HG03342 (cell line): ENCODE data around the gene PTPN6.

Experiments
- ATAC-seq: cut with Tn5 transposase; IDR thresholded peaks from one replicate; pipeline ENCODE4 v1.9.1; 2021; ENCODE audit warnings: mild to moderate bottlenecking, moderate library complexity; ENCODE audit not compliant: unreplicated experiment

PTPN6 gene

GRCh38 chr12:7001921-7002591 is 50.9 kb downstream of the PTPN6 start:
- ATAC-seq, result no peak

DNA sequence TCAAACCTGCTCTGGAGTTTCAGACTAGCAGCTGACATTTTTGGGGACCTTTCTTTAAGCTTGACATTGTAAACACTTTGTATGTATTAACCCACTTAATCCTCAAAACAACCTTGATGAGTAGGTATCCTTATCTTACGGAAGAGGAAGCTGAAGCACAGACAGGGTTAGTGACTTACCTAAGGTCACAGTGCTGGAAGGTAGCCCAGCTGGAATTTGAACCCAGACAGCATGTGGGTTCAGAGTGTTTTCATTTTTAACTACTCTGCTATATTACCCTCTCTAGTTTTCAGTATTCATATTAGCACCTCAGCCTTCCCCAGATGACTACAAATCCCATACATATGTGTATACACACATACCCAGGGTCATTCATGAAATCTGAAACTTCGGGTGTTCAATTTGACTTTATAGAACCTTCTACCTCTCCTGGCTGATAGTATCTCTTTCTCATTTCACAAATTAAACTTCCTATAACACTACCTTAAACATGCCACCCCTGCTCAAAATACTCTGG is 53.2 kb downstream of the PTPN6 start:
- ATAC-seq, result no peak

DNA sequence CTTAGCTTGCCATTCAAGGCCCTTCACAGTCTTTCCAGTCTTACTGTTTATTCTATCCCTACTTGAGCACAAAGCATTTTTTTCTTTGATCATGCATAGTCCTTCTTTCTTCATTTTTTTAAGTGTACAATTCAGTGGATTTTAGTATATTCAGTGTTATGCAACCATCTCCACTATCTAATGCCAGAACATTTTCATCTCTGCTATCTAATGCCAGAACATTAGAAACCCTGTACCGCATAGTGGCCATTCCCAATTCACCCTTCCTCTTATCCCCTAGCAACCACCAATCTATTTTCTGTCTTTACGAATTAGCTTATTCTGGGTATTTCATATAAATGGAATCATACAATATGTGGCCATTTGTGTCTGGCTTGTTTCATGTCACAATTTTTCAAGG is 53.7 kb downstream of the PTPN6 start:
- ATAC-seq, result no peak

- no peak for ATAC-seq
These were observed 54.2 kb downstream of the PTPN6 start for GRCh38 chr12:7005311-7005710.

DNA sequence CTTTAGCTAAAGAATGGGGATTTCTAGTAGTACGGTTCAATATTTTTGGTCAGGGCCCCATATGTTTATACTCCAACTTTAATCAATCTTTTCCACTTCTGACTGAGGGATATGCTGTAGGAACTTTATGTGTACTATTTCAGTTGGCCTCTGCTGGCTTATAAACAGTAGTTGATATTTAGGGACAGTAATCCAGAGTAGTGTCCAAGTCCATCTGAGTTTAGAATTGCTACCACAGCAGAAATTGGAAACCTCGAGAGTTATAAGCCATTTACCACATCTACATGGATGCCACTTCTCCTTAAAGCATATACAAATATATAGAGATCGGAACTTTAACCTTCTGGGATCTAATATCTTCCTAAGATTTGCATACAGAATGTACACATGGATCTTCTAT is 55.5 kb downstream of the PTPN6 start:
- ATAC-seq, result no peak

- no peak for ATAC-seq
These were observed 57.7 kb downstream of the PTPN6 start for GRCh38 chr12:7008864-7009263.

- no peak for ATAC-seq
These were observed 58.4 kb downstream of the PTPN6 start for GRCh38 chr12:7009512-7009911.
